Lower leg skin (tissue), 4 donors: ENCODE data around the gene CDHR3. TPM values are rescaled to one million over a fixed set of nuclear protein-coding genes. Genes with fewer than 3 reads are reported as not detected.

ENCODE experiments used
- DNase-seq, 2 donors: peaks; one replicate each; pipeline ENCODE4 v3.0.0-alpha.2; 2019; ENCODE audit warnings: low spot score in 2 of 2
- H3K4me3 ChIP-seq: fragments of 200-600 bp; sonication (generic); 2 replicates; pipeline ENCODE4 v1.5.1; 2017; ENCODE audit warnings: mild to moderate bottlenecking, low read depth; ENCODE audit not compliant: poor library complexity, severe bottlenecking
- CTCF ChIP-seq, 3 donors: fragments of 450-650 bp; IDR thresholded peaks; one replicate each; pipeline ENCODE4 v1.5.1; 2016; ENCODE audit warnings: antibody characterized with exemption in 3 of 3, mild to moderate bottlenecking in 3 of 3, moderate library complexity in 2 of 3
- POLR2A ChIP-seq, 2 donors: fragments of 450-650 bp; IDR thresholded peaks; one replicate each; pipeline ENCODE4 v1.6.1; 2016 to 2017; ENCODE audit warnings: antibody characterized with exemption in 2 of 2, mild to moderate bottlenecking in 1 of 2, moderate library complexity in 1 of 2
- WGBS, 2 donors: methylation state at CpG; one replicate each; pipeline ENCODE4 v1.1.5; 2018; 5-methylcytosine and 5-hydroxymethylcytosine counted together
- intact Hi-C: fragments of 100-400 bp; cut with DNase I; formaldehyde crosslinking; loops from one replicate; pipeline ENCODE4 v1.15.0; 2023; ENCODE audit warnings: low total_unique reads
- total RNA-seq, 4 donors: library from RNA; depleted of rRNA; stranded (reverse); fragments of >200 nt; gene quantifications; one replicate each; pipeline ENCODE4 v1.1.0, GENCODE V29; 2016

The CDHR3 gene
- 1 to 10 TPM in 3 of 4 donors, not detected in 1; 2.4 to 4.2 (median 3.3) TPM for total RNA-seq

- no peak for TF ChIP-seq POLR2A (IDR thresholded peaks at IDR 0.05)
- no peak for TF ChIP-seq CTCF (IDR thresholded peaks at IDR 0.05)
- DNase-seq, result no peak
- no peak within 1 kb of the TSS for H3K4me3 ChIP-seq
- intact Hi-C loops, result no loop called here
- 84% methylated on average over 4 of the region's 4 CpGs for WGBS, 2 donors
These were observed at the start of gene CDHR3 for GRCh38 chr7:105963038-105963667. TSS of gene CDHR3 (plus strand) at chr7:105963264. CDS start at chr7:105963319, 55 bp downstream.

GRCh38 chr7:105913947-105914346, 49.1 kb upstream of the CDHR3 start:
- 78 to 99% methylated on average over 3 of the region's 3 CpGs for WGBS, 2 donors
- intact Hi-C loops, result no loop called here
- no peak for TF ChIP-seq POLR2A (IDR thresholded peaks at IDR 0.05)
- TF ChIP-seq CTCF (IDR thresholded peaks at IDR 0.05), result no peak
- DNase-seq, result no peak
- no peak overlapping the region for H3K4me3 ChIP-seq

GRCh38 chr7:105916603-105917002, 46.5 kb upstream of the CDHR3 start:
- 77 to 95% methylated on average over 1 of the region's 1 CpG for WGBS, 2 donors
- H3K4me3 ChIP-seq, result no peak overlapping the region
- intact Hi-C loops, result no loop called here
- DNase-seq, result no peak
- no peak for TF ChIP-seq CTCF (IDR thresholded peaks at IDR 0.05)
- TF ChIP-seq POLR2A (IDR thresholded peaks at IDR 0.05), result no peak

GRCh38 chr7:105917659-105918058, 45.4 kb upstream of the CDHR3 start:
- intact Hi-C loops, result no loop called here
- TF ChIP-seq POLR2A (IDR thresholded peaks at IDR 0.05), result no peak
- no peak for TF ChIP-seq CTCF (IDR thresholded peaks at IDR 0.05)
- WGBS, 2 donors, result 95 to 96% methylated on average over 2 of the region's 2 CpGs
- no peak overlapping the region for H3K4me3 ChIP-seq
- DNase-seq, result no peak

- intact Hi-C loops, result no loop called here
- TF ChIP-seq POLR2A (IDR thresholded peaks at IDR 0.05) (no peak), CTCF (IDR thresholded peaks at IDR 0.05) (no peak)
- DNase-seq, result no peak
- 90 to 93% methylated on average over 4 of the region's 4 CpGs for WGBS, 2 donors
- H3K4me3 ChIP-seq, result no peak overlapping the region
These were observed 42.3 kb upstream of the CDHR3 start for GRCh38 chr7:105920766-105921165.

GRCh38 chr7:105924945-105925344, 38.1 kb upstream of the CDHR3 start:
- DNase-seq, result no peak
- no peak overlapping the region for H3K4me3 ChIP-seq
- TF ChIP-seq CTCF (IDR thresholded peaks at IDR 0.05) (no peak), POLR2A (IDR thresholded peaks at IDR 0.05) (no peak)
- intact Hi-C loops, result no loop called here
- WGBS, 2 donors, result 88 to 91% methylated on average over 1 of the region's 1 CpG
